HepG2 (cell line): ENCODE data around the gene KIF1C. TPM values are rescaled to one million over a fixed set of nuclear protein-coding genes. Genes with fewer than 3 reads are reported as not detected.

ENCODE experiments used
- ARNT2 ChIP-seq: sonication (generic); formaldehyde crosslinking; IDR thresholded peaks from 2 replicates; pipeline ENCODE4 v1.8.0; 2022; ENCODE audit warnings: mild to moderate bottlenecking, low read depth, missing genetic modification reagents, moderate library complexity
- CENPT ChIP-seq: sonication (generic); formaldehyde crosslinking; IDR thresholded peaks from 2 replicates; pipeline ENCODE4 v1.8.0; 2022; ENCODE audit warnings: low read depth, mild to moderate bottlenecking, moderate library complexity, missing genetic modification reagents
- ELF3 ChIP-seq: IDR thresholded peaks from 2 replicates; pipeline ENCODE4 v1.6.1; 2016; ENCODE audit warnings: missing genetic modification reagents, missing compliant biosample characterization
- ERF ChIP-seq: IDR thresholded peaks from 2 replicates; pipeline ENCODE4 v1.6.1; 2018; ENCODE audit warnings: missing biosample characterization, missing genetic modification reagents
- FUBP1 ChIP-seq: sonication (generic); formaldehyde crosslinking; IDR thresholded peaks from 2 replicates; pipeline ENCODE4 v1.5.1; 2020; ENCODE audit warnings: missing genetic modification reagents, mild to moderate bottlenecking, borderline replicate concordance
- HHEX ChIP-seq: IDR thresholded peaks from 2 replicates; pipeline ENCODE4 v1.6.1; 2016; ENCODE audit warnings: control low read depth
- KAT7 ChIP-seq: IDR thresholded peaks from 2 replicates; pipeline ENCODE4 v1.6.1; 2018; ENCODE audit warnings: borderline replicate concordance, missing compliant biosample characterization
- KLF11 ChIP-seq: IDR thresholded peaks from 2 replicates; pipeline ENCODE4 v1.6.1; 2016; ENCODE audit warnings: missing compliant biosample characterization
- PHF8 ChIP-seq: sonication (generic); formaldehyde crosslinking; IDR thresholded peaks from 2 replicates; pipeline ENCODE4 v1.5.0; 2020; ENCODE audit warnings: missing genetic modification reagents
- PLSCR1 ChIP-seq: sonication (generic); formaldehyde crosslinking; IDR thresholded peaks from 2 replicates; pipeline ENCODE4 v1.5.0; 2020; ENCODE audit warnings: missing genetic modification reagents, mild to moderate bottlenecking, borderline replicate concordance
- POLR2AphosphoS2 ChIP-seq: IDR thresholded peaks from 2 replicates; pipeline ENCODE4 v1.6.1; 2011; ENCODE audit warnings: low read depth, low read length, improper control_type of control experiment
- PRDM4 ChIP-seq: sonication (generic); formaldehyde crosslinking; IDR thresholded peaks from 2 replicates; pipeline ENCODE4 v1.9.0; 2021; ENCODE audit warnings: missing genetic modification reagents, borderline replicate concordance
- REL ChIP-seq: sonication (generic); formaldehyde crosslinking; conservative IDR thresholded peaks from 2 replicates; pipeline ENCODE4 v1.8.0; 2022; ENCODE audit warnings: mild to moderate bottlenecking, missing genetic modification reagents, moderate library complexity
- SALL2 ChIP-seq: sonication (generic); formaldehyde crosslinking; IDR thresholded peaks from 2 replicates; pipeline ENCODE4 v1.8.1; 2023; ENCODE audit warnings: mild to moderate bottlenecking, missing genetic modification reagents, inconsistent platforms
- U2AF2 ChIP-seq: fragments of 200-400 bp; formaldehyde crosslinking; IDR thresholded peaks from 2 replicates; pipeline ENCODE4 v1.6.1; 2017; ENCODE audit warnings: low read depth, mild to moderate bottlenecking, low read length
- ZBTB14 ChIP-seq: sonication (generic); formaldehyde crosslinking; IDR thresholded peaks from 2 replicates; pipeline ENCODE4 v1.4.0; 2020; ENCODE audit warnings: missing genetic modification reagents
- ZFX ChIP-seq: sonication (generic); formaldehyde crosslinking; IDR thresholded peaks from 2 replicates; pipeline ENCODE4 v1.4.0; 2020; ENCODE audit warnings: mild to moderate bottlenecking, low read depth, missing genetic modification reagents, moderate library complexity
- ZKSCAN1 ChIP-seq: fragments of 150-350 bp; IDR thresholded peaks from 2 replicates; pipeline ENCODE4 v1.6.1; 2014; ENCODE audit warnings: low read length
- ZNF251 ChIP-seq: sonication (generic); formaldehyde crosslinking; IDR thresholded peaks from 2 replicates; pipeline ENCODE4 v1.9.0; 2021; ENCODE audit warnings: mild to moderate bottlenecking, missing genetic modification reagents
- ZNF317 ChIP-seq: sonication (generic); formaldehyde crosslinking; IDR thresholded peaks from 2 replicates; pipeline ENCODE4 v1.5.0; 2020; ENCODE audit warnings: mild to moderate bottlenecking, missing genetic modification reagents
- ZNF326 ChIP-seq: sonication (generic); formaldehyde crosslinking; IDR thresholded peaks from 2 replicates; pipeline ENCODE4 v1.4.0; 2020; ENCODE audit warnings: missing genetic modification reagents, borderline replicate concordance
- ZNF383 ChIP-seq: sonication (generic); formaldehyde crosslinking; IDR thresholded peaks from 2 replicates; pipeline ENCODE4 v1.4.0; 2020; ENCODE audit warnings: missing genetic modification reagents, mild to moderate bottlenecking, borderline replicate concordance
- ZNF547 ChIP-seq: sonication (generic); formaldehyde crosslinking; IDR thresholded peaks from 2 replicates; pipeline ENCODE4 v1.5.1; 2020; ENCODE audit warnings: mild to moderate bottlenecking, missing genetic modification reagents
- ZNF557 ChIP-seq: sonication (generic); formaldehyde crosslinking; IDR thresholded peaks from 2 replicates; pipeline ENCODE4 v1.4.0; 2020; ENCODE audit warnings: missing genetic modification reagents
- ZNF605 ChIP-seq: sonication (generic); formaldehyde crosslinking; IDR thresholded peaks from 2 replicates; pipeline ENCODE4 v1.8.0; 2022; ENCODE audit warnings: mild to moderate bottlenecking, missing genetic modification reagents
- ZNF746 ChIP-seq: sonication (generic); formaldehyde crosslinking; IDR thresholded peaks from 2 replicates; pipeline ENCODE4 v1.8.0; 2022; ENCODE audit warnings: mild to moderate bottlenecking, missing genetic modification reagents
- polyA plus RNA-seq, 8 experiments: library from polyadenylated mRNA; depleted of rRNA in 3 of 8; stranded (reverse) in 7 of 8; unstranded in 1 of 8; fragments of >200 nt; fragmentation: Illumina TruSeq in 4 of 8; extraction: Trizol in 4 of 8; gene quantifications; 2 replicates each; pipeline versions ENCODE4 v1.2.1 to v1.2.3, GENCODE V29; 2011 to 2016; ENCODE audit warnings: low read depth in 4 of 8, missing spikeins in 1 of 8, mixed read lengths in 1 of 8; ENCODE audit not compliant: insufficient read depth in 1 of 8
- total RNA-seq, 5 experiments: library from RNA; depleted of rRNA; stranded (reverse); fragments of >200 nt; fragmentation: Illumina TruSeq; extraction: Trizol; gene quantifications; 2 replicates each; pipeline ENCODE4 v1.2.3, GENCODE V29; 2016; ENCODE audit warnings: low read depth in 1 of 5

Gene KIF1C
- total and polyA plus RNA-seq, 2 of the 13 experiments (the other 11 are each of a cell fraction or from before 2014, with no cell fraction given), result 70.0 to 104 TPM

- TF ChIP-seq REL, result no peak
- no peak for TF ChIP-seq FUBP1 (CRISPR knock-in tag)
- TF ChIP-seq ZNF557 (CRISPR knock-in tag), result no peak; the same call in 1 of the 2 replicates
- TF ChIP-seq HHEX (CRISPR knock-in tag), result no peak
- TF ChIP-seq ZNF251 (CRISPR knock-in tag), result no peak
- no peak for TF ChIP-seq PRDM4 (CRISPR knock-in tag)
- TF ChIP-seq ZFX (CRISPR knock-in tag), result no peak; the same call in 1 of the 2 replicates
- no peak; the same call in 1 of the 2 replicates for TF ChIP-seq PHF8 (CRISPR knock-in tag)
- no peak for TF ChIP-seq PLSCR1 (CRISPR knock-in tag)
- TF ChIP-seq CENPT (CRISPR knock-in tag), result no peak
- no peak for TF ChIP-seq ZKSCAN1
- no peak for TF ChIP-seq ELF3 (CRISPR knock-in tag)
- no peak for TF ChIP-seq ZNF383
- 0 out of 2 replicates have a peak, but pooled peaks have one; percentile 46 for TF ChIP-seq ERF
- TF ChIP-seq ZNF746, result no peak
- TF ChIP-seq ZBTB14 (CRISPR knock-in tag), result no peak; the same call in 1 of the 2 replicates
- TF ChIP-seq KAT7 (CRISPR knock-in tag), result no peak
- TF ChIP-seq POLR2AphosphoS2, result no peak
- peak; percentile 42; the same call in 1 of the 2 replicates for TF ChIP-seq SALL2 (CRISPR knock-in tag)
- TF ChIP-seq ZNF326 (CRISPR knock-in tag), result no peak
- TF ChIP-seq ZNF605 (CRISPR knock-in tag), result peak; percentile 86; the same call in 1 of the 2 replicates
- TF ChIP-seq ARNT2 (CRISPR knock-in tag), result peak; percentile 61; the same call in 1 of the 2 replicates
- TF ChIP-seq KLF11 (CRISPR knock-in tag), result no peak
- TF ChIP-seq U2AF2, result no peak
- no peak for TF ChIP-seq ZNF317 (CRISPR knock-in tag)
- TF ChIP-seq ZNF547, result peak; percentile 70
Measured at GRCh38 chr17:4966844-4967538, 30.8 kb upstream of the KIF1C start (continued).
